Osteoblast (primary cell): ENCODE measurements around the gene ZNF740. TPM values are rescaled to one million over a fixed set of nuclear protein-coding genes. Genes with fewer than 3 reads are reported as not detected.

ENCODE experiments used
- DNase-seq: peaks from one replicate; pipeline ENCODE4 v3.0.0; 2011; ENCODE audit warnings: low spot score, mixed read lengths; ENCODE audit not compliant: insufficient read length; ENCODE audit errors: missing footprints
- H2AFZ ChIP-seq: 2 replicates; pipeline ENCODE4 v1.6.0; 2011; ENCODE audit warnings: mild to moderate bottlenecking, low read length
- H3K27ac ChIP-seq: 2 replicates; pipeline ENCODE4 v1.5.1; 2011; ENCODE audit warnings: mild to moderate bottlenecking, low read depth, low read length, moderate library complexity
- H3K27me3 ChIP-seq: 2 replicates; pipeline ENCODE4 v1.6.0; 2012; ENCODE audit warnings: mild to moderate bottlenecking, control low read depth, inconsistent platforms, low read length, moderate library complexity; ENCODE audit not compliant: insufficient read depth
- H3K36me3 ChIP-seq: 2 replicates; pipeline ENCODE4 v1.5.1; 2011; ENCODE audit warnings: mild to moderate bottlenecking, low read length, control low read depth, moderate library complexity; ENCODE audit not compliant: insufficient read depth
- H3K4me1 ChIP-seq: 2 replicates; pipeline ENCODE4 v1.5.1; 2011; ENCODE audit warnings: mild to moderate bottlenecking, low read length, control low read depth, moderate library complexity; ENCODE audit not compliant: insufficient read depth
- H3K4me2 ChIP-seq: 2 replicates; pipeline ENCODE4 v1.6.0; 2011; ENCODE audit warnings: mild to moderate bottlenecking, low read length; ENCODE audit not compliant: insufficient read depth
- H3K4me3 ChIP-seq: fragments of 200-600 bp; sonication (generic); 3 replicates; pipeline ENCODE4 v1.5.1; 2012; ENCODE audit warnings: mild to moderate bottlenecking, low read length, inconsistent platforms; ENCODE audit not compliant: insufficient read depth
- H3K79me2 ChIP-seq: 2 replicates; pipeline ENCODE4 v1.6.0; 2012; ENCODE audit warnings: mild to moderate bottlenecking, low read length, control low read depth, inconsistent platforms; ENCODE audit not compliant: insufficient read depth
- H3K9me3 ChIP-seq: 2 replicates; pipeline ENCODE4 v1.5.1; 2011; ENCODE audit warnings: low read depth, low read length, control low read depth
- H4K20me1 ChIP-seq: 2 replicates; pipeline ENCODE4 v1.6.0; 2012; ENCODE audit warnings: mild to moderate bottlenecking, low read length, control low read depth; ENCODE audit not compliant: insufficient read depth
- CTCF ChIP-seq: IDR thresholded peaks from 2 replicates; pipeline ENCODE4 v1.5.1; 2011; ENCODE audit warnings: mild to moderate bottlenecking, low read depth, low read length, moderate library complexity; ENCODE audit errors: extremely low read depth
- total RNA-seq: library from RNA; depleted of rRNA; stranded (reverse); fragments of >200 nt; gene quantifications from 2 replicates; pipeline ENCODE4 v1.2.3, GENCODE V29; 2012

The ZNF740 gene
- 14.7 and 19.5 TPM in 2 replicates for total RNA-seq

GRCh38 chr12:53180220-53180930 lies at the start of gene ZNF740, which contains the start of gene CSAD:
ZNF740 (plus strand) TSS chr12:53180722; CDS start chr12:53181984, 1,262 bp downstream.
CSAD (minus strand) TSS chr12:53180925; CDS start chr12:53173470, 7,455 bp downstream.
- Histone ChIP-seq H3K4me3 (peak within 1 kb of the TSS; percentile 88), H3K79me2 (peaks cover 40% of the 10 kb centered on the region), H3K4me2 (peak within 1 kb of the TSS; percentile 98), H4K20me1 (peaks cover 25% of the 10 kb centered on the region), H3K36me3 (peaks cover 32% of the 10 kb centered on the region), H3K27me3 (no peaks in the 10 kb centered on the region), H3K4me1 (peaks cover 38% of the 10 kb centered on the region), H3K9me3 (no peaks in the 10 kb centered on the region), H2AFZ (peak within 1 kb of the TSS; percentile 98), H3K27ac (peak within 1 kb of the TSS; percentile 92)
- TF ChIP-seq CTCF: no peak
- peak; percentile 100 for DNase-seq

GRCh38 chr12:53131844-53132243 lies 48.7 kb upstream of the ZNF740 start:
- Histone ChIP-seq H3K27ac (no peak overlapping the region), H3K36me3 (no peaks in the 10 kb centered on the region), H3K4me3 (no peak overlapping the region), H3K27me3 (no peaks in the 10 kb centered on the region), H3K79me2 (no peaks in the 10 kb centered on the region), H2AFZ (no peak overlapping the region), H4K20me1 (no peaks in the 10 kb centered on the region), H3K4me2 (no peak overlapping the region), H3K9me3 (peaks cover 2% of the 10 kb centered on the region), H3K4me1 (no peaks in the 10 kb centered on the region)
- DNase-seq: no peak
- TF ChIP-seq CTCF: no peak

GRCh38 chr12:53133722-53134121 lies 46.8 kb upstream of the ZNF740 start:
- TF ChIP-seq CTCF: no peak
- no peaks in the 10 kb centered on the region for H4K20me1 ChIP-seq
- no peaks in the 10 kb centered on the region for H3K79me2 ChIP-seq
- H3K27me3 ChIP-seq: no peaks in the 10 kb centered on the region
- peaks cover 2% of the 10 kb centered on the region for H3K9me3 ChIP-seq
- no peak overlapping the region for H3K4me2 ChIP-seq
- DNase-seq: no peak
- no peaks in the 10 kb centered on the region for H3K4me1 ChIP-seq
- no peak overlapping the region for H3K4me3 ChIP-seq
- no peak overlapping the region for H2AFZ ChIP-seq
- H3K27ac ChIP-seq: no peak overlapping the region
- no peaks in the 10 kb centered on the region for H3K36me3 ChIP-seq

- H3K4me2 ChIP-seq: no peak overlapping the region
- no peaks in the 10 kb centered on the region for H3K9me3 ChIP-seq
- peaks cover 7% of the 10 kb centered on the region for H3K4me1 ChIP-seq
Observed at GRCh38 chr12:53143355-53143754, 37.2 kb upstream of the ZNF740 start.

More at GRCh38 chr12:53143355-53143754, 37.2 kb upstream of the ZNF740 start:
- H3K4me3 ChIP-seq: no peak overlapping the region
- no peaks in the 10 kb centered on the region for H3K79me2 ChIP-seq
- TF ChIP-seq CTCF: no peak
- no peak overlapping the region for H2AFZ ChIP-seq
- H3K36me3 ChIP-seq: no peaks in the 10 kb centered on the region
- DNase-seq: no peak
- no peaks in the 10 kb centered on the region for H4K20me1 ChIP-seq
- H3K27ac ChIP-seq: no peak overlapping the region
- H3K27me3 ChIP-seq: no peaks in the 10 kb centered on the region
